HG03097 (cell line): ENCODE measurements around the gene EGFR.

Experiments
- ATAC-seq: cut with Tn5 transposase; IDR thresholded peaks from one replicate; pipeline ENCODE4 v1.9.1; 2021; ENCODE audit not compliant: unreplicated experiment, low FRiP score

Gene EGFR

GRCh38 chr7:55077561-55078410 is 59.0 kb downstream of the EGFR start:
- no peak for ATAC-seq

GRCh38 chr7:55078465-55079372 is 59.9 kb downstream of the EGFR start:
- no peak for ATAC-seq

GRCh38 chr7:55080000-55080623 is 61.3 kb downstream of the EGFR start:
- ATAC-seq = no peak

GRCh38 chr7:55081068-55081467 is 62.3 kb downstream of the EGFR start:
- no peak for ATAC-seq

- ATAC-seq = no peak
These were observed 62.8 kb downstream of the EGFR start for GRCh38 chr7:55081472-55082227.

GRCh38 chr7:55082228-55082603 is 63.4 kb downstream of the EGFR start:
- no peak for ATAC-seq

- no peak for ATAC-seq
These were observed 64.4 kb downstream of the EGFR start for GRCh38 chr7:55083206-55083605.

- ATAC-seq = no peak
These were observed 65.5 kb downstream of the EGFR start for GRCh38 chr7:55084307-55084706.

GRCh38 chr7:55085511-55086412 is 66.9 kb downstream of the EGFR start:
- no peak for ATAC-seq

- peak; percentile 90 for ATAC-seq
These were observed 67.8 kb downstream of the EGFR start for GRCh38 chr7:55086413-55087201.

GRCh38 chr7:55087521-55087961 is 68.7 kb downstream of the EGFR start:
- no peak for ATAC-seq

- no peak for ATAC-seq
These were observed 69.3 kb downstream of the EGFR start for GRCh38 chr7:55088107-55088506.

- no peak for ATAC-seq
These were observed 69.8 kb downstream of the EGFR start for GRCh38 chr7:55088620-55089019.

- ATAC-seq = no peak
These were observed 73.6 kb downstream of the EGFR start for GRCh38 chr7:55092186-55092974.

- no peak for ATAC-seq
These were observed 74.2 kb downstream of the EGFR start for GRCh38 chr7:55092975-55093373.

GRCh38 chr7:55093674-55094073 is 74.9 kb downstream of the EGFR start:
- no peak for ATAC-seq

- ATAC-seq = no peak
These were observed 75.4 kb downstream of the EGFR start for GRCh38 chr7:55094092-55094690.
